ENCODE results near the gene LYPD1.

Gene LYPD1

DNA sequence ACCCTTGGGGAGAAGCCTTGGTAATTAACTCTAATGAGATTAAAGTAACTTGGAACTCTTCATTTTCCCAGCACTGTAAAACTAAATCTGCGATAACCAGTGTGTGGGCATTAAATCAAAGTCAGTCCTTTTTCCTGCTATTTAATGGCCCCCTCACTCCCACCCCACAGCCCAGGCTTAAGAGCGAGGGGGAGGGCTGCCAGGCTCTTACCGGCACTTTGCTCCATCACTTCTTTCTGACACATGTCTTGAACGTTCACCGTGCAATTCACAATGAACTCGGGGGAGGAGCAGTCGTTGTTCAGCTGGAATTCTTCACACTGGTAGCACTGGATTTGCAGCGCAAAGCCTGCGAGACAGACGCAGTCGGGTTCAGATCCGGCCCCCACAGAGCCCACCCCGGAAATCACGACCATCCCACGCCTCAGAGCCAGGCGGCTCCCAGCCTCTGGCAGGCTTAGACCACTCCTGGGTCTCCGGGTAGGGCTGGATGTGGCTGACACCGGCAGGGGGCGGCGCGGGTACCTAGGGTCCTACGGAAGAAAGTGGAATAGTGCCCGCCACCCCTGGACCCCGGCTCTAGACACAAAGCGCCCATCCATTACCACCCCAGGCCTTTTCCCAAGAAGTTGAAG is 1.7 kb downstream of the LYPD1 start:
- no peak for DNase-seq

DNA sequence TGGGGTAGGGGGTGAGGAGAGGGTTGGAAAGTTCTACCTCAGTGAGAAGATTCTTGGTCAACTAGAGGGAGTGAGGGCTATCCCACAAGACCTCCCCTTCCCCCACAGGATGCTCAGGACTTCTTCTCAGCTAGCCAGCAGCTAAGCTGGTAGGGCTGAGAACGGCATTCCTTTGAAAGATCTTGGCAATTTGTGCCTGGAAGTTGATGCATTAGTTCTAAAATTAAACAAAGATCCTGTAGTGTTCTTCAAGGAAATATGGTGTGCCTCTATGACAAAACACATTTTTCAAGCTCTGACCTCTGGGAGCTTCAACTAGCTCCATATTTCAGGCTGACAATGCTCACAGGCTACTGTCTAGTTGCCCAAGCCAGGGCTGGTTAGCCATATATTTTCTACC is 2.3 kb downstream of the LYPD1 start:
- DNase-seq, result no peak

DNA sequence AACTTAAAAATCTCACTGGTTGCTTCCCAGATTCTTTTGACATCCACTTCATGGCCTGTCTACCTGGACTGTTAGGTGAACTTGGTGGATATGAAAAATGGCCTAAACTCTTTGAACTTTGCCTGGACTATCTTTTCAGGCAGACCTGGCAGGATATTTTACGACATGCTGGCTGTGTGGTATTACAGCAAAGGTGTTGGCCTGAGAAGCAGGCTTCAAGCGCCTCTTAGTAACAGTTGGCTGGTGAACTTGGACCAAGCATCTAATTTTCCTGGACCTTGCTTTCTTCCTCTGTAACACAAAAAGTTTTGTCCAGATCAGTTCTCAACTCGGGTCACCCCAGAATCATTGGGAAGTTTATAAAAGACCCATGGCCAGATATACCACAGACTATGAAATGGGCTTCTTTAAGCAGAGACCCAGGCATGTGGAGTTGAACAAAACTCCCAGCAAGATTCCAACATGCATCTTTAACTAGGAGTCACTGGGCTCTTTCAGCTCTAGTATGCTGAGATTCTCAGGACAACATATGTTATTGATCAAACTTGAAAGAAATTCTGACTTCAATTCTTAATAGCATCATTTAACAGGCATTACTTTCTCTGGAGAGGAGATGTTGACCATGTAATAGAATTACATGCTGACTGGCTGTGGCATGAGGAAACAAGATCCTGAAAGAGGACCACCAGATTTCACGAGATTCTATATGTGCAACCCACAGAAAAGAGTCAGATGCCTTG is 4.4 kb downstream of the LYPD1 start:
- no peak for DNase-seq

DNA sequence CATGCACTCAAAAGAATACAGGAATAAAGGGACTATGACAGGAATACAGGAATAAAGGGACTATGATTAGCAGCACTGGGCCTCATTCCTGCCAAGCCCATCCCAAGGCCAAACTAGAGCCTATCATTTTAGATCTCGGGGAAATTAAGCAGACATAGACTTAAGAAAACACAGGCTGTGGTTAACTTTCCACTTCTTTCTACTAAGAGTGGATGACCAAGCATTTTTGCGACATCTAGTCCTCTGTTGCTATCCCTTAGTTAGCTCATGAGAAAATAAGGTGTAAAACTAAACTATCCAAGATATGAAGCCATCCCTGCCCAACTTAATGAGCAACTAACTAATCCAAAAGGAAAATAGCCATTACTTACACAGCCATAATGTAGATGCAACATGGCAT is 5.9 kb downstream of the LYPD1 start:
- DNase-seq, result no peak

DNA sequence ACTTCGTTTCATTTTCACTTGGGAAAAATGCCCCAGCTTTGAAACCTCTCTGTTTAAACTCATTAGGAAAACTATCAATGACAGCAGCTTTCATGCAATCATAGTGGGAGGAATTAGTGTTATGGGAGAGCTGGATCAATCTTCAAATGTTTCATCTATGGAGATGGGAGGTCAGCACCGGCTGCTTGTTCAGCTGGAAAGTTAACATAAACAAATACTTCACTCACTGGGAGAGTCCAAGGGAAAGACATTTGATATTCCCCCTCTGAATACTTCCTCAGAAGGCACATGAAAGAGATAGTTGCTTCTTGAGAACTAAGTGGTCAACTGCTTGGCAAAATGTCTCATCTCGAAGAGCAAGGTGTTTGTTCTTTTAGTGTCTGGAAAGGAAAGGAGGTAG is 7.3 kb downstream of the LYPD1 start:
- no peak for DNase-seq

DNA sequence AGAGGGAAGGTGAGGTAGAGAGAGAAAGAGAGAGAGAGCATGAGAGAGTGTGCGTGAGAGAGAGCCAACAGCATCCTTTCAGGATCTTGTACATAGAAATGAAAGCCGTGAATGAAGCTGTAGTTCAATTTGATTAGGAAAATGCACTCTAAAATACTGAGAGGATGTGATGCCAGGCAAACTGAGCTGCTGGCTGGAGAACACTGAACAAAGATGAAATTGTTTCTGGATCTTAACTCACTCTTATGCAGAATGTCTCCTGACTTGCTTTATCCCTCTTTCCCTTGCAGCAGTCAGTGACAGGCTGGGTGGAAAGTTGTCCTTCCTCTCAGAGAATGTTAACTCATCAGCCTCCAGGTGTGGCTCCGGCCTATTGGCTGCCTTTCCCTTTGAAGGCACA is 10.7 kb downstream of the LYPD1 start:
- DNase-seq, result no peak

DNA sequence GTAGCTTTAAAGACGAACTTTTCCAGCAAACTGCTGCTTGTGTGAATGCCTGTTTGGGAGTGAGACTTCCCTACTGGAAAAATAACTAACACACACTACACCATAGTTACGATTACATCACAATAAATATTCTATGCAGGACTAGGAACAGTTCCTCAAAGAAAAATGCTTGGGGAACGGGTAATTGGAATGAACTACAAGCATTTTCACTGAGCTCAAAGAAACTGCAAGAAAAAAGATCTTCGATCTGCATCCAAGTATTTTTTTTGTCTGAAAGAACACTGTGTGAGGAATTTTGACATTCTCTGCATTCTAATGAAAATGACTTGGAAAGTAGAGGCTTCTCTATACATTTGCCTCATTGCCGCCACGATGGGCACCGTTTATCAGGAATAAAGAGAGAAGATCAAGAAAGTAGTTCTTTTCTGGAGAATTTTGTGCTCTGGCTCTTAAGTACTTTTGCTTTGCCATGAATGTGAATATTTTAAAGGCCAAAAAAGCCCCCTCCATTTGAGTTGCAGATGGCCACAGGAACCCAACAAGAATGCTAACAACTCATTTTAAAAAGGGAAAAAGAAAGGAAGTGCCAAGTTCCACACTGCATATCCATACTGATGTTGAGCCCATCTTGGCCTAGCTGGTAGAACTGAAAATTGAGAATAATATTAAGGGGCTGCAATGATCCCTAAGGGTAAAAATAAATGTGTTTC is 13.6 kb downstream of the LYPD1 start:
- DNase-seq, result no peak

DNA sequence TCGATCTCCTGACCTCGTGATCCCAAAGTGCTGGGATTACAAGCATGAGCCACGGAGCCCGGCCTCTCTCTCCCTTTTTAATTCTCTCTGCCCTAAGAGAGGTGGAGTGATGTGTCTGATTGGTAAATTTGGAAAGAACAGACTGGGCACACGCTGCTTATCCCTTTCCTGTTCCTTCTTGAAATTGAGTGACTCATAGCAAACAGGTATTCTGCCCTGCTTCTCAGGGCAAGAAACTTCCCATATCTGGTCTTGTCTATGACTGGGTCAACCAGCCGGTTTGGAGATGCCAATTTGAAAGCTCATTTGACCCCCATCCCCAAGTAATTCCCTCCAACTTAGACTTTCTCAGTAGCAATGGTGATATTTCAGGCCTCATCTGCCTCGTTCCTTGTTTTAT is 15.0 kb downstream of the LYPD1 start:
- no peak for DNase-seq

DNA sequence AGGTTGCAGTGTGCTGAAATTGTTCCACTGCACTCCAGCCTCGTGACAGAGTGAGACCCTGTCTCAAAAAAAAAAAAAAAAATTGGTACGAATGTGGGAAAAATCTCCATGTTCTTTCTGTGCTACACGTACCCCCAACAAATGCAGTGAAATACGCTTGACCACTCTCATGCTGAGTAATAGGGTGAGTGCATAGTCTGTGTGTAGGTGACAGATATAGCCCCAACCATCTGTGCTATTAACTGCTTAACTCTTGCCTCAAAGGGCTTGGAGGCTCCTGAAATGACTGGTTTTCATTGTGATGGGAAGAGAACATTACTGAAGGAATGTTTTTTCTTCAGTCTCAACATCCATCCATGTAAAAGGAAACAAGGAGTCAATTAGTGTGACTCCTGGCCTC is 15.7 kb downstream of the LYPD1 start:
- no peak for DNase-seq

DNA sequence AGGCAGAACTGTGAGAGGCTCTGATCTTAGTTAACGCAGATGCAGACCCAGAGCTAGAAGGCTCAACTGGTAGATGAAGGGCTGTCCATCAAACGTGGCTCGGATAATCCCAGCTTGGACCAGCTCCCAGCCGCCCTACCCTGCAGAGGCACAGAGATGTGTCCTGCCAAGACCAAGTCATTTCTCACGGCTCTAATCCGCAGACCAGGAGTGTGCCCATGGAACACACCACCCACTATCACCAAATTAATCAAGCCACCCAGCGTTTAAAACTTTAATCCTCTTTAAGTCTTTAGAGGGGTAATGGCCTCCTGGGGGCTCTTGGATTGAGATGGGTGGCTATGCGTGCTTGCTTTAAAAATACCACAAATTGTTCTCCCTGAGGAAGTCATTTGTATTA is 17.5 kb downstream of the LYPD1 start:
- DNase-seq, result no peak

DNA sequence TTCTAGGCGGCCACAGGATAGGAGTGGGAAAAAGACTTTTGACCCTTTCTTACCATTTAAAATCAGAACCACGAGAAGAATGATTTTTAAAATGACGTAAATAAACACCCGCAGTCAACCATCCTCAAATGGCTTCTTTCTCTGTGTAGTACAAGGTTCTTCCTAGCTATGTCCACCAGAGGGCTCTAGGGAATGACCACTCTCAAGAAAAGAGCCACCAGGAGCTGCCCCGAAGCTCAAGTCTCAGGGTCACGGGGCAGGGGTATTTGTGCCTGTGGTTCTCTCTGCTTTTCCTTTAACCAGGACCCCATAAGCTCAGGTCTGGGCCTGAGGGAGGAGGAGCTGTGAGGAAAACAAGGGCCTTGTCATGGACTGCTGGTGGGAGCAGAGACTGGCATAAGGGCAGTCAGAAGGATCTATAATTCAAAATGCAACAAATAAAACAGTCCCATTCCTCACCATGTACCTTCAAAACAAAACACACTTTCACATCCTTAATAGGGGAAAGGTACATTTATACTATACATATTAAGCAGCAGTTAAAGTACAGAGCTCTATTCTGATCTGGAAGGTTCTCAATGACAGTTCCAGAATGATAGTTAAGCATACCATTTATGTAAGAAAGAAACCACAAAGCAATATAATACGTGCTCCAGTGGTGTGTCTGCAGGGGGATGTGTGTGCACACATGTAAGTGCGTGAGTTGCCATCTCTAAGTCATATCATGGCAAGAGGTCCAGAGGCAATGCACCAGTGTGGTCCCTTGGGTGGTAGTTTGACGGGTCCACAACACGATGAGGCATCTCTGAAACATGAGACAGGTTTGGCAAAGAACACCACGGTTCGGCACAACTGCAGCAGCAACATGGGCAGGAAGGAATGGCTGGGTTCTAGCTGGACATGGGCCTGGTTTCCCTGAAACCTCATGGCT is 18.6 kb downstream of the LYPD1 start:
- peak in 1 of 2 experiments; percentile 50 for DNase-seq

DNA sequence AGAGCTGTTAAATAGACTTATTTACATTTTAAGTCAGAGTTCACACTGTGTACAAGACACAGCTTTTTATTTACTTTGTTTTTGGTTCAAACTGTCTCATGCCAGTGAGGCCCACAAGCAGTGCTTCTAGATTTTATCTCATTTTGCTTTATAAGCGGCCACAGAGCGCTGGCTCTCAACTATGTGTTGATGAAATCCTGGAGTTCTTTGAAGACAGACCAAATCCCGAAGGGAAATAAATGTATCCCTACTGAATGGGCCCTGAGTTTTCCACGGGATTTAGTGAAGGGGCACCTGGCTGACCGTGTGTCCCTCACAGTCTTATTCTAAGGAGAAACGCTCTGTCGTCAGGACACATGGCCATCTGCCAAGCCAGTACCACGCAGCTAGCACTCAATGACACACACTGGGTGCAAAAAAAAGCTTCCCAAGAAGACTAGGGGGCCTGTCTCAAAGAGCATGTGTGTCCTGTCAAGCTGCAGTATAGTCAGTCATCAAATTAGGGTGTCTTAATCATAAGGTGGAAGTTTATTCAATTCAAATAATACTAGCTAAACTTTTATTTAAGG is 23.4 kb downstream of the LYPD1 start:
- DNase-seq, result no peak

DNA sequence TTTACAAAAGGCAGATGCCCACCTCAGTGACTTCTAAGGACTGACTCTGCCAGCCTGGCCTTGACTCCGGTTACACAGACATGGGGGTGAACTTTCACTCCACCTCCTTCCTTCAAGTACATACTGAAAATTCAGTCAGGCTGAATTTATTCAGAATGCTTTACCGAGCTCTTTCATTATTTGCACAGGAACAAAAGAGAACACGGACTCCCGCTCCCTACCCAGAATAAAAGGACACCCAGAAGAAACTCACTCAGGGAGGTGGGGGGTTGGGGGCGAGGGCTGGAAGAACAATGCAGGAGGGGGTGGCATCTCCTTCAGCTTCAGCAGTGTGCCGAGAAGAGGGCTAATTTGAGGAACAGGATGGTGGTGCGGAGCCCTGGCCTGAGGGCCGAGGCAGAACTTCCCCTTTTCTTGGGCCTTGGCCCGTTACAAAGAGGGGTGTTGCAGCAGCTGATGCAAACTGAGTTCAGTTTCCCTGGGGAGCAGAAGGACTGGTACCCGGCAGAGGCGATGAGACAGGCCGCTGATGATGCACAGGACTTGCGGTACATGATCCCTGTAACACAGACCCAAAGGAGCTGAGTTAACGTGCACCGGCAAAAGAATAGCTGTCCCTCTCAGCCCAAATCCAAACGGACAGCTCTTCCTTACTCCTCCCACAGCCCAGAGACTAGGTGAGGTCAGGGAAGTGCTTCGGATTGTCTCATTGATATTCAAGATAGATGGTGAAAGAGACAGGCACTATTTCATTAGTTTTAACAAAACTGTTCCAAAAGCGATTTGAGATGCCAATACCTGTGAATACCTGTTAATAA is 24.1 kb downstream of the LYPD1 start:
- DNase-seq, result no peak

DNA sequence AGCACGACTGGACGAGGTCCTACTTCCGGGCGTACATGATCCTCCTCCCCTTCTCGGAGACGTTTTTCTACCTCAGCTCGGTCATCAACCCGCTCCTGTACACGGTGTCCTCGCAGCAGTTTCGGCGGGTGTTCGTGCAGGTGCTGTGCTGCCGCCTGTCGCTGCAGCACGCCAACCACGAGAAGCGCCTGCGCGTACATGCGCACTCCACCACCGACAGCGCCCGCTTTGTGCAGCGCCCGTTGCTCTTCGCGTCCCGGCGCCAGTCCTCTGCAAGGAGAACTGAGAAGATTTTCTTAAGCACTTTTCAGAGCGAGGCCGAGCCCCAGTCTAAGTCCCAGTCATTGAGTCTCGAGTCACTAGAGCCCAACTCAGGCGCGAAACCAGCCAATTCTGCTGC is 24.8 kb downstream of the LYPD1 start:
- no peak for DNase-seq

DNA sequence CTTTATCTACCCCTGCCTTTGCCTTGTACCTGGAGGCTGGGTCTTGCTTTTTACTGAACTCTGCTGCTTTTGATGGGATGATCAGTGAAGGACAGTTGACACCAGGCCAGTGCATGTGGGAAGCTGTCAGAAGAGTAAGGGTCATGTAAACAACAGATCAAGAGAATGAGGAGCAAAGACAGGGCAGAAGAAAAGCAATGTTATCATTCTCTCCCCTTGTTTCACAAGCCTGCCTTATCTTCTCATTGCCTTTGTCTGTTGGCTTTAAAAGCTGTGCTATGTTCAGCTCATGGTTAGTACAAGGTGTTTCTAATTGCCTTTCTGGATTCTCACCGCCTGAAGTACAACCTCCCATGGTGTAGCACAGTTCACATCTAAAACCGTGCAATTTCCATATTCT is 27.6 kb downstream of the LYPD1 start:
- no peak for DNase-seq

DNA sequence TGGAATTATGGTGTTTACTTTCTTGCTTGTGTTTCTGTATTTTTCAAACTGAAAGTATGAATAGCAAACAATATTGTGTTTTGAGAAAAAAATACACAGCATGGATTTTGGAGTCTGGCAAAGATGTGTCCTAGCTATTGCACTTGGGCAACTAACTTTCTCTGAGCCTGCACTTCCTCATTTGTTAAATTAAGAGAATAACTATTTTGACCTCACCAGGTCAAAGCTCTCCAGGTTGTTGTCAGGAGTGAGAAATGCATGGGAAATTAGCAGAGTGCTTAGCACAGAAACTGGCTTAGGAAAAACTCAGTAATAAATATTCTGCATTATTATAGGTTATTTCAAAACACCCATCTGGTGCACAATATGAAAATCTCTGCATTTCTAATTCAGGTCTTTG is 28.2 kb downstream of the LYPD1 start:
- DNase-seq, result no peak

DNA sequence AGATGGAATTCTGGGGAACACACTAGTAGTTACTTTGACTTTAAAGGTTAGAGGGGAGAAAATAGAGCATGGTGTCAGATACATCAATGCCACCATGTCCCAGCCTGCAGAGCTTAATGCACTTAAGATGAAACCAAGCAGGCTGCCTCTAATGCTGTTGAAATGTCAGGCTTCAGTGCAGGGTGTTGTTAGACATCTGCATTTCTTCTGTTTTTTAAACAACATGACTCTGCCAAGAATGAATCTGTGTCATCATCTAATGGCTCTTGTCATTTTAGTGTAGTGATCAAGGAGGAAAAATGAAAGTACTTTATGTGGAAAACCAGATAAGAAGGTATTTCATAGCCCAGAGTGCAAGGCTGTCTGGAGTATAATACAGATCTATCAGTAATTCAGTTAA is 29.9 kb downstream of the LYPD1 start:
- DNase-seq, result no peak

DNA sequence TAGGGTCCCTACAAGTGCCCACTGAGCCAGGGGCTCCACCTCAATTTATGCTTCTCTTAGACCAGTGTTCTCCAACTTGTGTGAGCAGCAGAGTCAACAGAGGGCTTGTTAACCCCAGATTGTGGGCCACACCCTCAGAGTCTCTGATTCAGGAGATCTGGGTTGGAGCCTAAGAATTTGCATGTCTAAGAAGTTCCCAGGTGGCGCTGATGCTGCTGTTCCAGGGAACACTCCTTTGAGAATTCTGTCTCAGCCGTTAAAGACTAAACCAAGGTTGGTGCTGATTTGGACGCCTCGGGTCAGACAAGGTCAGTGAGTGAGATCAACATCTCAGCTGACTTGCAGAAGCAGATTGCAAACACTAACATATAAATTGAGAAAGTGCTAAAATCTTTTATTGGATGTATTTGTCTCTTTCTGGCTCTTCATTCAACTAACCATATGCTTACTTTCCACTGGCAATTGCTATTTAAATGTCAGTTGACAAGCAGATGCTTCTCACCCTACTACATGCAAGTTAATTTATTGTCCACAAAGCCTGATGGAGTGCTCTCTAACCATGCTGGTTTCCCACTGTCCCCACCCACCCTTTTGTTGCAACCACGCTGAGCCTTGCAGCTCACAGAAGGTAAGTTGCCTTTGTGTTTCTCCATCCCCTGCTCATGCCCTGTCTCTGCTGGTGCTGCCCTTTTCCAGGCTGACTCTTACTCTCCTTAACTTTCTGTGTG is 31.5 kb downstream of the LYPD1 start:
- DNase-seq, result no peak

DNA sequence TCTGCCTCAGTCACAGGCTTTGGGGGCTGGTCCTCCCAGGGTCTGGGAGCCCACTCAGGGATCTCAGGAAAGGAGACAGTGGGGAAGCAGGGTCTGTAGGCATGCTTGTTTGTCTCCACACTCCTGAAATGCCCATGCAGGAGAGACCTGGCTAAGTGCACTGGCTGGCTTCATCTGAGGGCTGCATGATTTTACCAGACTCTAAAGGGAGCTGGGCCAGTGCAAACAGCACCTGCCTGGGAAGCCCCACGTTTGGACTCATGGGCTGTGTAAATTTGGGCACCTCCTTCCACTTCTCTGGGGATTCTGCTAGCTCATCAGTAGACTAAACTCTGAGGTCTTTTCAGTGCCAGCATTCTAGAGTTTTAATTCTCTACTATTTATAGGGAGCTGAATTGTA is 33.7 kb downstream of the LYPD1 start:
- DNase-seq, result no peak

DNA sequence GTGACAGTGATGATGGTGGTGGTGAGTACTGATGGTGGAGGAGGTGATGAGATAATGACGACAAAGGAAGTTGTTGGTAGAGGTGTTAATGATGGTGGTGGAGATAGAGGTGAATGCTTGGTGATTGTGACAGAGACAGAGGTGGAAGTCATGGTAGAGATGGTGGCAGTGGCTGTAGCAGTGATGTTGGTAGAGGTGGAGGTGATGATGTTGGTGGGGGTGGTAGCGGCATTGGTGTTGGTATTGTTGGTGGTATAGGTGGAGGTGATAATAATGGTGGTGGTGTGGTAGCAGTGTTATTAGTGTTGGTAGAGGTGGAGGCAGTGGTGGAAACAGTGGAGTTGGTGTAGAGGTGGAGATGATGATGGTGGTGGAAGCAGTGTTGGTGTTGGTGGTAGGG is 36.4 kb downstream of the LYPD1 start:
- no peak for DNase-seq

DNA sequence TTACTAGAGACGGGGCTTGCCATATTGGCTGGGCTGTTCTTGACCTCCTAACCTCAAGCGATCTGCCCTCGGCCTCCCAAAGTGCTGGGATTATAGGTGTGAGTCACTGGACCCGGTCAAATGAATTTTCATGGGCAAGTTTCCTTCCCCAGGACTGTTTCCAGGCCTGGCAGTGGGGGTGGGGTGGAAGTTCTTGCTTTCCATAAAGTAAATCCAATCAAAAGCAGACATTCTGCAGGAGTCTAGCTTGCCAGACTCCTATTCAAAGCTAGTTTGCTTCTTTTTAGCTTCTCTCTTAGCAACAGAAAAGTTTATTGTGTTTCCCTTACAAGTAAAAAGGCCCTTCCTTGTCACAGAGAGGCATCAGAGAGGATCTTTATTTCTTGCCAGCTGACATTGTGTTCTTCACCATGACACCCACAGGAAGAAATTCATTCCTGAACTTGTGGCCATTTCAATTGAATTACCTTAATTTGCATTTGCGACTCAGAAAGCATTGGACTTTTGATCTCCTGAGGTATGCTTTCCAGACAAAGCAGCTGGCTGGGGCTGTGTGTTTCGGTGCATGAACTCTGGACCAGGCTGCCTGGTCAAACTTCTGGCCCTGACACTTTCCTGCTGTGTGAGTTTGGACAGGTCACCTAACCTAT is 37.9 kb downstream of the LYPD1 start:
- DNase-seq, result no peak

Data from SW 1271 (cell line).